ENCODE results near the gene METTL16. TPM values are rescaled to one million over a fixed set of nuclear protein-coding genes. Genes with fewer than 3 reads are reported as not detected.

The METTL16 gene
- total RNA-seq, 1 experiment from 2014 or later, result 21.3 TPM

DNA sequence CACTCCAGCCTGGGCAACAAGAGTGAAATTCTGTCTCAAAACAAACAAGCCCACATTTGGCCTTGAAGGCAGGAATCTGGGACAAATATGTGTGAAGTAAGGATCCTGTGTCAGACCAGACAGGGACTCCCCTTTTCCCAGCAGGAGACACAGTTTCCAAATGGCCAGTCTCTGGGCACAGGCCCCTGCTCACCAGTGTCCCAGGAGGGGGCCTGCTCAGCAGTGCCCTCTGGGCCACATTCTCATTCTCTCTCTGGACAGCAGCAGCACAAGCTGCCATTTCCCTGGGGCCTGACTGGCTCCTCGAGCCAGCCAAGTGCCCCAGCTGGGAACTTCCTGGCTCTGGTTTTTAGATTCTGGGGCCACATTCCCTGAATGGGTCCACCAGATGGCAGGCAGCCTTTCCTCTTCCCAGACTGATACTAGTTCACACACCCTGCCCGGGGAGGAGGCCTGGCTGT is 99.1 kb downstream of the METTL16 start:
- peak; percentile 77 for DNase-seq
- no peaks in the 10 kb centered on the region for H3K9me3 ChIP-seq

DNA sequence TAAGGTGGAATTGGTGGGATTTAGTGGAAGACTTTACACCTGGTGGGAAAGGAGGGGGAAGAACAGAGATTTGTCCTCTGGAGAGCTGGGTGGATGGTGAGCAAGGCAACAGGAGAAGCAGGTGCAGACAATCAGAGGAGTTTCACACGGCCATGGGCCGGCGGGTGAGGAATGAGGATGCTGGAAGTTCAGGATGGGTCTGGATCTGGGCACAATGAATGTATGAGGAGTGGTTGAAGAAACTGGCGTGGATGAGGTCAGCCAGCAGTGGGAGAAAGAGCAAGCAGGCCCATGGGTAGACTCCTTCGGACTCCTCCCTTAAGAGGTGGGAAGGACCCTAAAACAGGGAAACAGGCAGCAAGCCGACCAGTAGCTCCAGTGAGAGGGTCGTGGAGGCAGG is 100.7 kb downstream of the METTL16 start:
- peaks cover 10% of the 10 kb centered on the region for H3K36me3 ChIP-seq
- no peaks in the 10 kb centered on the region for H3K27me3 ChIP-seq
- no peaks in the 10 kb centered on the region for H3K9me3 ChIP-seq
- H3K4me3 ChIP-seq, result no peak overlapping the region
- DNase-seq, result no peak

More for the DNA sequence above, 99.1 kb downstream of the METTL16 start:
- Histone ChIP-seq H3K36me3 (peaks cover 10% of the 10 kb centered on the region), H3K4me3 (no peak overlapping the region), H3K27me3 (no peaks in the 10 kb centered on the region)

DNA sequence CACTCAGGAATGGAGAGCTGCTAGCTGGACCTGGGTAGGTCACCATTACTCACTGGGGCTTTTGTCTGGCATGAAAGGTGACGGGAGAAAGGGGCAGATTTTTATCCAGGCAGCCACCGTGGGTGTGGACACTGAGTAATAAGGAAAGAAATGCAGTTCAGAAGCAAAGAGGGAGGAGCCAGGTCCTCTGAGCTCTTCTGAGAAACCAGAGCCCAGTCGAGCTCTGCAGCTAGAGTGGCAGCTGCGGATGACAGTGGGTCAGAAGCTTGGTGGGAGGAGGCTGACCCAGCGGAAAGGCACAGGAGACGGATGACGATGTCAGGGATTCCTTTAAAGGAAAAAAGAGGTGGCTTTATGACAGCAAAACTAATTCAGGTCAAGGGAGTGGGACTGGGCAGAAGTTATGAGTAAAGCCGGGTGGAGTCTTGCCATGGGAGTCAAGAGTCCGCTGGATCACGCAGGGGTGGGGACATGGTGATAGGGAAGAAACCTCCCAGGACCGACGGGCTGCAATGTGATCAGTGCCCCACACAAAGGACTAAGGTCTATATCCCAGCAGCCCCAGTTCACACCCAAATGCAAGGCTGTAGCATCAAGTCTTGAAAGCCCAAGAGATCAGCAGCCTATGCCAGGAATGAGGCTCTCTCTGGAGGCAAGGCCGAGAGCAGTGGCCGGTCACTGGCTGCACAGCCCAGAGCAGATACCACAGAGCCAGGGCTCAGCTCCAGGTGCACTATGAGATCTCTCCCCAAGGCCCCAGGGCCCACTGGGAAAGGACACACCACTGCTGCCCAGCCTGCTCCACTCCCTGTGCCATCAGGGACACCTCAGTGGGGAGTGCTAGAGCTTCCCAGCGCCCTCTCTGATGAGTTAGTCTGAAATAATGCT is 104.5 kb downstream of the METTL16 start:
- DNase-seq, result peak; percentile 82
- no peaks in the 10 kb centered on the region for H3K27me3 ChIP-seq
- H3K9me3 ChIP-seq, result no peaks in the 10 kb centered on the region
- no peak overlapping the region for H3K4me3 ChIP-seq
- H3K36me3 ChIP-seq, result no peaks in the 10 kb centered on the region

DNA sequence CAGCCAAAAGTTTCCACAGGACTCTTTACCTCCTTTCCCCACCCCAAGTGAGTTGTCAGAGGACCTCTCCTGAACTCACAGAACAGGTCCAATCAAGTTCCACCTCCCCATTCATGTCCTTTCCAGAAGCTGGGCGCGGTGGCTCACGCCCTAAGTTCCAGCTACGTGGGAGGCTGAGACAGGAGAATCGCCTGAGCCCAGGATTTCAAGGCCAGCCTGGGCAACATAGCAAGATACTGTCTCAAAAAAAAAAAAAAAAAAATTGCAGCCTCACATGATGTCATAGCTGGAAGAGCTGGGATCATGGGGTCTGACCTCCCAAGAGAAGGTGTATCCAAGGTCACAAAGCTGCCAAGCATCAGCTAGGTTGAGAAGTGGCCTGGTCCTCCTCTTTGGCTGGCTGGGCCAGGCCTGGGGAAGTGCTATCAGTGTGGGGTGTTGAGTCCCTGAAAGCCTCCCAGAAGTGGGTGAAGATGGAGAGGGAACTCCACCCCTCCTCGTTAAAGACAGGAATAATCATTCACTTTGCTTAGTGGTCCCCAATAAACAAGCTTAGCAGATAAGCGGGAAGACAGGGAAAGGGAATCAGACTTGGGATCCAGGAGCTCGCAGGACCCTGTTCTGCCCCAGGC is 105.3 kb downstream of the METTL16 start:
- Histone ChIP-seq H3K27me3 (no peaks in the 10 kb centered on the region), H3K9me3 (no peaks in the 10 kb centered on the region), H3K4me3 (no peak overlapping the region), H3K36me3 (no peaks in the 10 kb centered on the region)
- DNase-seq, result no peak

DNA sequence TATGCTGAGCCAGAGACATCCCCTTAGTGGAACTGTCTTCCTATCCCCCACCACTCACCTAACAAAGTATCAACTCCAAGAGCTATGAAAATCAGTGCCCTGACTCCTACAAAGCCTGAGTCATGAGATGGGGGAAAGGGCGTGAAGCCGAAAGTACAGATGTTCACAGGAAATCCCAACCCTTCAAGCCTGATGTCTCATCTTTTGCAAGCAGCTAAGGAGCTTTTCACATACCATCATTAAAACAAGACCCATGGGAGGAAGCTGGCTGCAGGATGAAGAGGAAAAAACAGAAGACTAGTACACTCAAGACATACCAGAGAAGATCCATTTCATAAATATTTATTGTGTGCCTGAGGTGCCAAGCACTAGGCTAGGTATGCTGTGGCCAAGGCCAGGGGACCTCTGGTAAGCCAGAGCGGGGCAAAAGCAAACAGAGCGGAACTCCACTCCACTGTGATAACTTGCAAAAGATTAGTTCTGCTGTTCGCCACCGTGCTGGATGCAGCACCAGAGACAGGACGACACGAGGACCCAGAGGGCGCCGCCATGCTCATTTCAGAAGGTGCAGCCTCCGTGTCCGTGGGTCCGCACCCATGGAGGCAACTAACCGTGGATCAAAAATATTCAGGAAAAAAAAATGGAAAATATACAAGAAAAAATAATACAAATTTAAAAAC is 106.3 kb downstream of the METTL16 start:
- H3K9me3 ChIP-seq, result no peaks in the 10 kb centered on the region
- peak; percentile 73 for DNase-seq
- H3K36me3 ChIP-seq, result no peaks in the 10 kb centered on the region
- no peak overlapping the region for H3K4me3 ChIP-seq
- no peaks in the 10 kb centered on the region for H3K27me3 ChIP-seq

DNA sequence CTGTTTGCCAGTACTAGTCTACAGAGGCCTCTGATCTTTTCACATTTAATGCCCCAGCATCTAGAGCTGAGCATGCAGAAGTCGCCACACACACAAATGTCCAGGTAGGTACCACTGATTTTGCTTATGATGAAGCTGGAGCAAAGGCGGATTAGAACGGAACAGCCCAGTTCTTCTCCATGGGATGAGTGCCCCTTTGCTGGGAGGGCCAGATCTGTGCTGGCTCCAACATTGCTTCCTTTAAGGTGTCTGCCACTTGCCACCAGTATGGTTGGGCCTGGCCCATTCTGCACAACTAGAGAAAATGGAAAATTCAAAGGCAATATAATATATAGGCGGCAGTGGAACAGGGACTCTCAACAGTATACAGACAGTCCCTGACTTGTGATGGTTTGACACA is 108.6 kb downstream of the METTL16 start:
- Histone ChIP-seq H3K36me3 (no peaks in the 10 kb centered on the region), H3K27me3 (no peaks in the 10 kb centered on the region), H3K4me3 (no peak overlapping the region), H3K9me3 (no peaks in the 10 kb centered on the region)
- no peak for DNase-seq

DNA sequence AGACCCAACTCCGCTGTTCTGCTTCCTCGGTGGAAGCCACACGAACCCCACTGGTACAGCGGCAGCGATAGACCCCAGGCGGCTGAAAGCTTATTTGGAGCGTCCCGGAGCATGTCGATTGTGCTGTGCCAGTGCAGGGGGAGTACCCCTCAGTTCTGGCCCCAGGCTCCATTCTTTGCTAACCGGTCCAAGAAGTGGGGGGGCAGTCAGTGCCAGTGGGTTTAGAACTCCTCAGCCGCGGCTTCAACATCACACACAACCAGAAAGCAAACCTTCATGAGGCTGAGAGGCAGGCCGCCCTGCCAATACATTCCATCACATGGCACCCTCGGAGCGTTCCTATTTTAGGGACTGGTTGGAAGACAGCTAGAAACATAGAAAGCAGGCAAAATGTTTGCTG is 109.1 kb downstream of the METTL16 start:
- no peak overlapping the region for H3K4me3 ChIP-seq
- no peak for DNase-seq
- H3K27me3 ChIP-seq, result no peaks in the 10 kb centered on the region
- H3K36me3 ChIP-seq, result no peaks in the 10 kb centered on the region
- no peaks in the 10 kb centered on the region for H3K9me3 ChIP-seq

DNA sequence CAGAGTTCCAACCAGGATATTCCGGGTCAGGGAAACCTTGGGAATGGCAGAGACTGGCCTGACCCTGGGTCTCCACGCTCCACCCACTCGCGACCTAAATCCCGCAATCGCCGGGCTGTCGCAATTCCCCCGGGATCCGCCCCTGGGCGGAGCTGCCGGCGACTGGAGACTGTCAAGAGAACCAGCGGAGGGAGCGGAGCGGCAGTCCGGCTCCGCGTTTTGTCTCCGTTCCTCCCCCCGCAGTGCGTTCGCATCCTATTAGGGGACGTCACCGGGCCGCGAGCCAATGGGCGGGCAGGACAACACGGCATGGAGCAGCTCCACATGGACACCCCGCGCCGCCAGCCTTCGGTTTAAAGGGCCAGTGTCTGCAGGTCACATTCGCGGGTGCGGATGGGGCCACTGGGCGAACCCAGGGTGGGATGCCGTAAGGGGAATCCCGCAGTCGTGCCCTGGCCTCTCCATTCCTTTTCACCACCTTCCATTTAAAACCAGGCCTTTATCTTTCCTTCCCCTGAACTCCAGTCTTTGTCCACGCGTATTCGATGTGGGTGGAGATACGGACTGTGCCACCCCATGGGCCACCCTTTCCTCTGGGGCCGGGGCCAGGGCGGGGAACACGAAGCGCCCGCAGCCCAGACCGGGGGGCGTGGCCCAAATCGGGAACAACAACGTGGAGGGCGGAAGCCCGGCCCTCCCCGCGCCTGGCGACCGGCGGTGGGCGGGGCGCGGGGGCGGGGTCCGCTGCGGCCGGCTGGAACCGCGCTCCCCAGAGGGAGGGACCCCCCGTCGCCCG is 110.1 kb downstream of the METTL16 start:
- peak; percentile 98 for DNase-seq
- H3K9me3 ChIP-seq, result no peaks in the 10 kb centered on the region
- no peaks in the 10 kb centered on the region for H3K36me3 ChIP-seq
- peak overlapping the region; percentile 82 for H3K4me3 ChIP-seq
- no peaks in the 10 kb centered on the region for H3K27me3 ChIP-seq

DNA sequence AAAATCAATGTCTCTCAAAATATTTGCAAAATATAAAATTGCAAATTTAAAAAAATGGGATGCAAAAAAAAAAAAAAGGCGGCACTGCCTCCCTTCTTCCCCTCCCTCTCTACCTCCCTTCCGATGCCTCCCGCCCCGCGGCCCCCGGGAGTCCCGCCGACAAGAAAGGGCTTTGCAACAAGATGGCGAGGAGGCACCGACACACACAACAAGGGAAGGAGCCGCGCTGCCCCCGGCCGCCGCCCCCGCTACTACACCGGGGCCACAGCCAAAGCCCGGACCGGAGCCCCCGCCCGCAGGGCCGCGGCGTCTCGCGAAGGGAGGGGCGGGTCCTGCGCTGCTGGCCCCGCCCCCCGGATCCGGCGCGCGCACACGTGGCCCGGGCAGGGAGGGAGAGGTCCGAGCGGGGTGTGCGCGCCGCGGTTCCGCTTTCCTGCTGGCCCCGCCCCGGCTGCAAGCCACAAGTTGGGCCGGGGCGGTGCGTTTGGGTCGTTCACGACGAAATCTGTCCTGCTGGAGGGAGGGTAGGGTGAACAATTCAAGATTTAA is 110.7 kb downstream of the METTL16 start, which contains the start of gene MNT:
Gene MNT (minus strand): TSS at position 184 of the 549 bp plus-strand sequence. CDS start 348 bp downstream, outside the sequence.
- Histone ChIP-seq H3K27me3 (no peaks in the 10 kb centered on the region), H3K9me3 (no peaks in the 10 kb centered on the region), H3K36me3 (no peaks in the 10 kb centered on the region), H3K4me3 (peak within 1 kb of the TSS; percentile 82)
- peak; percentile 89 for DNase-seq

DNA sequence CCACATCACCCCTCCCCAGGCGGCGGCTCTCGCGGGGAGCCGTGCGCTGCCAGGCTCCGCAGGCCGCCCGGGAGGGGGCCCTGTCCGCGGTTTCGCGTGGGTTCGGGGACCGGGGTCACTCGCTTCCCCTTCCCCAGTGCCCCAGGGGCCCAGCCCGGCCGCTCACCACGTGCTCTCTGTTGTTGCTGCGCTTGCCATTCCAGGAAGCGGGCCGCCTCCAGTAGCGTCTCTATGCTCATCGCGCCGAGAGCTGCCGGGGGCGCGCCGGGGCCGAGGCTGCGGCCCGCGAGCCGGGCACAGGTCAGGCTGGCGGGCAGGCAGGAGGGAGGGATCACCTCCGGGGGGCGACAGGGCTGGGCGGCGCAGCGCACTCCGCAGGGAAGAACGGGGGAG is 111.2 kb downstream of the METTL16 start:
- Histone ChIP-seq H3K4me3 (peak overlapping the region; percentile 82), H3K9me3 (no peaks in the 10 kb centered on the region), H3K27me3 (no peaks in the 10 kb centered on the region), H3K36me3 (no peaks in the 10 kb centered on the region)
- DNase-seq, result peak; percentile 52

DNA sequence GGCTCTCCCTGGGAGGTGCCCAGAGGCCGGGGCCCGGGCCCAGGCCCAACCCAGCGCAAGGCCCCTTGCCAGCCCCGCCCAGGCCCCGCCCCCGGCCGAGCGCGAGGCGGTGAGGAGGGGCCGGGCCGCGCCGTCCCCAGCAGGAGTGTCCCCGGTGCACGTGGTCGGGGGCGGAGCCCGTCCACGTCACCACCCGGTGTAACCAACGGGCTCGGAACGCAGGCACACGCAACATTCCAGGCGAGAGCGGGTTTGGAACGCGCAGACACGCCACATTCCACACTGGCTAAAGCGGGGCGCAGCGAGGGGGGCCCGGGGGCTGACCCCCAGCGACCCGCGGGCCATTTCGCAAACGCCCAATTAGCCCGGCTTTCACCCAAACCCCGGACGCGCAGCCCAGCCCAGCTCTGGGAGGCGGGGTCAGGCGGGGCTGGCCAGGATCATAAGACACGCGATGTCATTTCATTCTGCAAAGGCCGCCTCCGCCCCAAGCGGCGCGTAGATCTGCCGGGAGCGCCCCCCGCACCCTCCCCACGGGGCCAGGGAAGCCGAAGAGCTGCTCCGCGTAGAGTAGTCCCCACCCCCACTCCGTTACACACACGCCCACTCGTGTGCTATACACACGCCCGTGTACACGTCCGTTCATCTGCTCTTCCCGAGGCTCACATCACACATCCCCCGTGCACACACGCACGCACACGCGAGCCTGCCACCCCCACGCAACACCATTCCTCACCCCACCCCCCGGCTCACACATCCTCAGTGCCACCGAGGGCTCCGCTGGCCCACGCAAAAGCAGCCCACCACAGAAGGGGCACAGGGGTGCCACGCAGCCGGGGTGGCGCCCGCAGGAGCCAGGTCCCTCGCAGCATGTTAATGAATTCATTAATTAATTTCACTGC is 111.9 kb downstream of the METTL16 start:
- peak; percentile 92 for DNase-seq
- no peaks in the 10 kb centered on the region for H3K9me3 ChIP-seq
- H3K27me3 ChIP-seq, result no peaks in the 10 kb centered on the region
- peak overlapping the region; percentile 82 for H3K4me3 ChIP-seq
- no peaks in the 10 kb centered on the region for H3K36me3 ChIP-seq

DNA sequence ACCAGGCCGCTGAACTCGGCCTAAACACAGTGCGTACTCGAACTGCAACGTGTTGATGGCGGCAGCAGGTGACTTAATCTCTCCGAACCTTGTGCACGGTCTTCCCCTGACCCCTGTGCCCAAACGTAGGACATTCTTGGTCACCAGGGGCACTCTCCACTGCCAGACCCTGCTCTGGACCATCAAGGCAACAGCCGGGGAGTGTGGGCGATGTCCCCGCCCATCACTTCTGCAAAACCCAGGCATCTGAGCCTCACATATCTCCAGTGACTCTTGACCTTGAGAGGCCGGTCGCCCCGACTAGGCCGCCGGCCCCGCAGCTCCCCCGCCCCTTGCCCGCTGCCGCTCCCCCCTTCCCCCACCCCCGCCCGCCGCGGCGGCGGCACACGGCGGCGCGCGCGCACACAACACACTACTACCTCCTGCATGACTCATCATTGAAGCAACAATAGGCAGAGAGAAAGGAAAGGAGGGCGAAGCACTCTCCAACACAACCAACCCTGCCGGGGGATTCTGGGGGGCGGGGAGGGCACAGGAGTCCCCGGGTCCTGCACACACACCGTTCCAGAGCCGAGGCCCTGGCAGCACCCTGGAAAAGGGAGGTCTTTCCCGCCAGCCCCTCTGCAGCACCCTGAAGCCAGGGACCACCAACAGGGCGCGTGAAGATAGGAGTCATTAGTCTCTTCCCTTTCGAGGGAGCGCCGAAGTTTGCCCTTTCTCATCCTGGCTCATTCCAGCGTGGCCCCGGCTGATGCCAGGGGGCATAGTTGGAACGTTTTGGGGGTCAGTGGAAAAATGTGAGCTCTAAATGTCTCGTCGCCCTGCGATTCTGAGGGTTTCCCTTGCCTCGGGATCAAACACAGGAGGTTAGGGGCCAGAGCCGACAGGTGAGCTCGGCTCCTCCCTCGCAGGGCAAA is 112.8 kb downstream of the METTL16 start:
- H3K9me3 ChIP-seq, result no peaks in the 10 kb centered on the region
- H3K36me3 ChIP-seq, result no peaks in the 10 kb centered on the region
- DNase-seq, result peak; percentile 49
- no peaks in the 10 kb centered on the region for H3K27me3 ChIP-seq
- peak overlapping the region; percentile 82 for H3K4me3 ChIP-seq

DNA sequence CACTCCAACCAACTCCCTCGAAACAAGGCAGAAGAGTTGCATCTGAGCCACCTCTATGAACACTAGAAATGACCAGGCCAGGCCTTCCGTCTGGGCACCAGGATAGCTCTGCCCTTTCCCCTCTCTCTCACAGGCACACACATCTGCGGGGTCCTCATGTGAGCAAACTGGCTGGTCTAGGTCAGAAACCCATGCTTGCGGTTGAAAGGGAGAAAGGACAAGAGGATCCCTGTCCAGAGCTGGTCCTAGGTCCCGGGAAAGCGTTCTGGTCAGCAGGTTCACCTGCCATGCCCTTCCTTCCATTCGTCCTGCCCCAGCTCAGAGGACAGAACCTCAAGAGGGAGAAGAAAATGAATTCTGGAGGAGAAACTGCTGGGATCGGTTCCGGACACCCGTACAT is 113.5 kb downstream of the METTL16 start:
- Histone ChIP-seq H3K4me3 (no peak overlapping the region), H3K9me3 (no peaks in the 10 kb centered on the region), H3K27me3 (no peaks in the 10 kb centered on the region), H3K36me3 (no peaks in the 10 kb centered on the region)
- DNase-seq, result no peak

Data from MG63 (cell line).